IPS DF 19.7 (cell line): ENCODE data around the gene CYB561.

Experiments used
- DNase-seq: peaks from one replicate; pipeline ENCODE4 v3.0.0-alpha.2; 2013; ENCODE audit warnings: low read depth, low spot score

The CYB561 gene

DNA sequence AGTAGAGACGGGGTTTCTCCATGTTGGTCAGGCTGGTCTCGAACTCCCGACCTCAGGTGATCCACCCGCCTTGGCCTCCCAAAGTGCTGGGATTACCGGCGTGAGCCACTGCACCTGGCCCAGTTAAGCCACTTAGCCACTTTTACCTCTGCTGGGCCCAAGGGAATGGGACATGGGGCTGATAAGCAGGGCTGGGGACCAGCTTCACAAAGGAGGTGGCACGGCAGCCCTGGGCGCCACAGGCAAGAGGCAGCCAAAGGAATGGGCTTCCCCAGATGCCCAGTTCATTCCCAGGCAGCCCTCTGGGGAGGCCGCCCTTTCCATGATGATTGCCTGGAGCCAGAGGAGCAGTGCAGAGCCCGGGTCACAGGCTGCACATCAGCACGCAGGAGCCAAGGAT, 5.0 kb upstream of the CYB561 start:
- no peak for DNase-seq

- no peak for DNase-seq
Measured at GRCh38 chr17:63450551-63450950, 4.4 kb upstream of the CYB561 start.

DNA sequence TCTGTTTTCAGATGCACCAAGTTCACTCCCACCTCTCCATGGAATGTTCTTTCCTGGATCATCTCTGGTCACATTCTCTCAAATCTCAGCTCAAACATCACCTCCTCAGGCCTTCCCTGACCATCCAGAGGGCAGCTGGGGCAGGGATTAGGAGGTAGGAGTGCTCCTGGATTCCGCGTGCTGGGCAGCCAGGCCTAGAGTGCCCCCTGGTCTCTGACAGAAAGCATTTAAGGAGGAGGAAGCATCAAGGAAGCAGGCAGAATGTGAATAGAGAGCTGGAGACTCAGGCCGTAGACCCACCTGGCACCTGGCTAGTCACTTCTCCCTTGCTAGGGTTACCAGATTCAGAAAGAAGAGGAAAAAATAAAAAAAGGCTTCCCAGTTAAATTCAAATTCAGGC, 2.5 kb upstream of the CYB561 start:
- no peak for DNase-seq

- no peak for DNase-seq
Measured at GRCh38 chr17:63447471-63448009, 1.4 kb upstream of the CYB561 start.

DNA sequence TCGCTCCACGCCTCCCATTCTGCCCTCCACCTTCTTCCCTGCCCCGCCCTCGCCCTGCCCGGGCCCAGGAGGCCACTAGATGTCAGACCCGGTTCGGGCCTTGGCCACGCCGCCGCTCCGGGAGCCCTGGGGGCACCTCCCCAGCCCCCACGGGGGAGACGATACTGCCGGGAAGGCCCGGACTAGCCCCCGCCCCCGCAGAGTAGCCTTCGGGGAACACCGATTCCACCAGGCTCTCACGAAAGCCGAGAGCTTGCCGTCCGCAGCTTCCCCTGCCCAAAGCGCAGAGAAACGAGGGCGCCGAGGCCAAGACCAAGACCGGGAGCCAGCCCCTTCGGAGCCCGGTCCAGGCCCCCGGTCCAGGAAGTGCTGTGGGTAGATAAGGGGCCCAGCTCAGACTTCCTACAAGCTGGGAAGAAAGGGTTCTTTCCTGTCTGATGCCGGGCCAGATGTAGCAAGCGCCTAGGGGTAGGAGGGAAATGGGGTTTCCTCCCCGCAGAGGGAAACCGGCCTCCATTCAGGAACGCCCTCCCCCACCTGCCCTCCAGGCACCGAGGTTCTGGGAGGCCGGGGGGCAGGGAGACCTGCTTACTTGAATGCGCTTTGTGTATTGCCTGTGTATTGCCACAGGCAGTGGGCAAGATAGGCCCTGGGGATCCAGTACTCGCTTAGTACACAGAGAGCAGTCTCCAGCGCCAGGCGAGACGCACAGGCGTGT, 806 bp upstream of the CYB561 start:
- DNase-seq, result no peak

DNA sequence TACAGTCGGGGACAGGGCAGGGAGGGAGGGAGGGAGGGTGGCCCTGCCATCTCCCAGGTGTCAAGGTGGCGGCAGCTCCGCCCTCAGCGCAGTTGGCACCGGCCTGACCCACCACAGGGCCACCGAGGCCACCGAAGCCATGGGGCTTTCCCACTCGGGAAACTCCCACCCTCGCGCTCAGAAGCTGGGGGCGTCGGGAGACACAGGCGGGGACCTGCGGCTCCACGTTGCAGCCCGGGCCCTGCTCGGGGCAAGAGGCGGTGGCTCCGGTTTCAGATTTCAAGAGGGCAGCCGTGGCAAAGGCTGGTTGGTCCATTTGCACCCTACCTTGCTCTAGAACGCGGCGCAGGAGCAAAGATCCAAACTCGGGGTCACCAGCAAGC, 544 bp downstream of the CYB561 start:
- DNase-seq, result no peak

GRCh38 chr17:63445065-63445464, 1.0 kb downstream of the CYB561 start:
- no peak for DNase-seq

- DNase-seq, result no peak
Measured at GRCh38 chr17:63444457-63444856, 1.6 kb downstream of the CYB561 start.

- no peak for DNase-seq
Measured at GRCh38 chr17:63443053-63443452, 3.1 kb downstream of the CYB561 start.

DNA sequence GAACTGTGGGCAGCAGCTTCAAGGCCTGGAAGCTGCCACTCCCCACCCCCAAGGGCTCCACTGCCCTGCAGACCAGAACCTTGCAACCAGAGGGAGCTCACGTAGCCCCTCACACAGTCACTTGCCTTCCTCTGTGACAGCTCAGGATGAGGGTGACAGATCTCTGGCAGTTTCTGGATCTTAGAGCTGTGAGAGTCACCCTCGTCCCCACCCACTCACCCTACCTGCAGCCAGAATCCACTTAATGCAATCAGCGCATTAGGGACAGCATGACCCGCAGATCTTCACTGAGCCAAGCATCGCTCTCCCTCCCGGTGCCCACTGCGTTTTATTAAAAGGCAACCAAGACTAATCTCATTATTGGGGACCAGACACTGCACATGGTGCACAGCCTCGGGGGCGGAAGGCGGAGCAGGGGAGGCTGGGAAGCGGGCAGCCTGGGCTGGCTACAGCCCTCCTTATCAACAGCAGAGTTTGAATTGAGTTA, 3.5 kb downstream of the CYB561 start:
- no peak for DNase-seq

GRCh38 chr17:63442074-63442473, 4.0 kb downstream of the CYB561 start:
- no peak for DNase-seq

DNA sequence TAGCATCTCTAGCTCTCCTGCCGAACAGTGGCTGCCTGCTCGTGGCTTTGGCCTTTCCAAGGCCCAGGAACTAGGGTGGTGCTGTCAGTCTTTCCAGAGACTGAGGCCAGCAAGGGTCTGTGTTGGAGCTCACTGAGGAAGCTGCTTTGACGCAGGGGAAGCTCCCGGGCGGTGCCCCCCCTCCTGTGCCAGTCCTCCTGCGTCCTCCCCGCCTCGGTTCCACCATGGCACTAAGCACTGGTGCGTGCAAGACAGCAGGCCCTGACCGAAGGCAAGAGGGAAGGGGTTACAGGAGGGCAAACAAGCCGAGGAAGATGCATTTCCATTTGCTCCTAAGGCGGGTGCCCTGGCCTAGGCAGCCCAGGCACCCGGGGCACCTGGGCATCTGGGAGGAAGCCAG, 4.5 kb downstream of the CYB561 start:
- no peak for DNase-seq

- no peak for DNase-seq
Measured at GRCh38 chr17:63440770-63441335, 5.3 kb downstream of the CYB561 start.

GRCh38 chr17:63440127-63440769, 5.9 kb downstream of the CYB561 start:
- DNase-seq, result no peak

DNA sequence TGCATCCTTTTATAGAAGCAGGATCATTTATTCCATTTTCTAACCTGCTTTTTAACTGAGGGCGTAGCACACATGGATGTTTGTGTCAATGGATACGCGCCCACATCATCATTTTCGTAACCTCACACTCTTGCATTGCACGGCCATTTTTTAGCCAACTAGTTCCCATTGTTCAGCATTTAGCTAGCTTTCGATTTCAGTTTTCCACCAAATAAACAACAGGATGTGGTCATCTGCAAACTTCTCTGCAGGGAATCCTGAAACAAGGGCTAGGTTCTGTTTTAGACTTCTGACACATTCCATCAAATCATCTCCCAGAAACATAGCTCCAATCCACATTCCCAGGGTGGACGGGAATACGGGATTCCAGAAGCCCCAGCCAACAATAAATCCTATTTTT, 6.4 kb downstream of the CYB561 start:
- DNase-seq, result no peak

- no peak for DNase-seq
Measured at GRCh38 chr17:63438092-63439051, 7.7 kb downstream of the CYB561 start.

DNA sequence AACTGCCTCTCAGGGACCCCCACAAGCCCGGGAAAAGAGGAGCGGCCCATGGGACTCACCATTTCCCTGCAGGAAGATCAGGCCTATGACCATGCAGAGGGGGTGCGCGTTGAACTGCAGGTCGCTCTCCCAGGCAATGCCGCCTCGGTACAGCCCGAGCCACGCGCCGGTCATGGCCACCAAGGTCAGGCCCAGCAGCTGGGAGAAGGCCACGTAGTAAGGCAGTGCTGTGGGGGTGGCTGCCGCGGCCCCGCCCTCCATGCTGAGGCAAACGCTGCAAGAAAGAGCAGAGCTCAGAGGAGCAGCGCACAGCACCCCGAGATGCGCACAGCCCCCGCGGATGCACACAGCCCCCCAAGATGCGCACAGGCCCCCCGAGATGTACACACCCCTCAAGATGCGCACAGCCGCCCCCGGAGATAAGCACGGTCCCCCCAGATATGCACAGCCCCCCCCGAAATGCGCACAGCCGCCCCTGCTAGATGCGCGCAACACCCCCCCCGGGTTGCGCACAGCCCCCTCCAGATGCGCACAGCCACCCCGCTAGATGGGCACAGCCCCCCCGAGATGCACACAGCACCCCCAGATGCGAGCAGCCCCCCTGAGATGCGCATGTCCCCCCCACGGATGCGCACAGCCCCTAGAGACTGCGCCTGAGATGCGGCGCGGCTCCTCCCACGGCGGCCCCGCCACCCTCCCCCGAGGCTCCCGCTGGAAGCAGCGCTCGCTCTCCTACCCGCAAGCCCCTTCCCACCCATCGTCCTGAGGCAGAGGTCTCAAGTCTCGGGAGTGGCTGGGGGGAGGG, 8.6 kb downstream of the CYB561 start:
- no peak for DNase-seq

GRCh38 chr17:63436523-63437110, 9.5 kb downstream of the CYB561 start:
- DNase-seq, result no peak

DNA sequence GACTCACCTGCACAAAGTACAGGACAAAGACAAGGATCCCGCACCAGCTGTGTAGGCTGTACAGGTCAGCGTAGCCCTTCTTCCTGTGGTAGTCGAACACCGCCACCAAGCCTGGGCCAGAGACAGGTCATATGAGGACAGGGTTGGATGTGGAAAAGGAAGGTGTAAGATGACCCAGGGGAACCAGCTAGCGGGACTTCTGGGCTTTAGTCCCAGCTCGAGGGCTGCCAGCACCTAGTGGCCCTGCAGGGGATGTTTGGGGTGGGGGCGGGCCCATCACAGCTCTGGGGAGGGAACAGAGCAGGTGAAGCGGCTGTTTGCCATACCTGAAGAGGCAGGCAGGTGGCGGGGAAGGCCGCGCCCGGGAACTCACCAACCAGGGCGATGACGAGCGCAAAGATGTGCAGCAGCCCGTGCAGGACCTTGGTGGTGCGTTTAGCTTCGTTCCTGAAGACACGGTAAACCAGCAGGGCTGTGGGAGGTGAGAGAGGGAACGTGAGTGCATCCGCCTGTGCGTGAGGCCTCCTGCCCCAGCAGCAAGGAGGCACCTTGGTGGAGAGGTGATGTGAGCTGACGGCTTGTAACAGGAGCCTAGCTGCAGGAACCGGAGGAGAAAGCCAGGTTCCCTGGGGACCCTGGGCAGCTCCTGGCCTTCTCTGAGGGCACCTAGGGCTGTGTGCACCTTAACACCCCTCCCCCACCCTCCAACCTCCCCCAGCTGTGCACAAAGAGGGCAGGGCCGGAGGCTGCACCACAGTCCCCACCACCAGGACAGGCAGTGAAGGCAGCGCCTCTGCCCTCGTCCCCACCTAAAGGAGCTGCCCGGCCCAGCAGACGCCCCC, 10.2 kb downstream of the CYB561 start:
- DNase-seq, result no peak
